CD4-positive, alpha-beta T cell treated with Interleukin-17A for 4 hours (primary cell): ENCODE data around the gene CFDP1.

Experiments used
- DNase-seq: peaks from one replicate; pipeline ENCODE4 v3.0.0-alpha.2; 2020; ENCODE audit warnings: mixed read lengths

Gene CFDP1

DNA sequence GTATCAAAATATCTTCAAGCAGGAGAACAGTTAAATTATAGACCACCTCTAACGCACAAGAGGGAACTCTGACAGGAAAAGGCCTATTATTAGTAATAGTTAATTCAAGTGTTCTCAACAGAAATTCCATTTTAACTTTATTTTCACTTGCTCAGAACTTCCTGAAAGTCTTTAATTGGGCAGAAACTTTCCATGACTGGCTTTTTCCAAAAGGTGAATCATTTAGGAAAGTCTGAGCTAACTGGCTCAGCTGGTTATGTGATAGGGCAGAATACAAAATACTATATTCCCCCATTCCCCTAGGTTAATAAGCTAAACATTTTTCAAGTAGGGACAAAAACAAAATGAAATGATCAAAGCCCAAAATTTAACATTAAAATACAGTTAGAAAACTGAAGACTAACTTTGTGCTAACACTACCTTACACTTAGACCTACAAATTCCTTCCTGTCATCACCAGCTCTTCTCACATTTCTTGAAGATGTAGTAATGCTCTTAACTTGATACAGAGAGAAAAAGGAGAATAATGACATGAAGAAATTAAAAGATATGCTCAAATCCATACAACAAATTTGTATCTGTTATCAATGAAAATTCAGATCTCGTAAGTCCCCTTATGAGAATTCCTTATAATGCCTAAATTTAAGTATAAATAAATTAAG is 31.0 kb downstream of the CFDP1 start:
- DNase-seq = no peak

DNA sequence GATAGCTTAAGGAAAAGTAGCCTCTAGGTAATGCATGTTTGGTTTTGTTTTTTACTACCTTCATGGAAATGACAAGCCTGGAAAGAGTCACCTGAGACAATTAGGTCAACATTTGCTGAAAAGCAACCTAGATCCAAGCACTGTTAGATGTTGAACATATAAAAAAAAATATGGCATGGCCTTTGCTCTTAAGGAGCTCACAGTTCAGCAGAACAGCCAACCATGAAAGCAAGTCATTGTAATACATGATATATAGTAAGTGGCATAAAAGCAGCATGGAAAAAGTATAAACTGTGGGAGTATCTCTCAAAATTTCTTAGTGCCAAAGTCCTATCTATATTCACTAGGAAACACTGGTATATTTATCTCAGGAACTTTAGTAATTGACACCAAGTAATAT is 31.6 kb downstream of the CFDP1 start:
- DNase-seq = no peak

DNA sequence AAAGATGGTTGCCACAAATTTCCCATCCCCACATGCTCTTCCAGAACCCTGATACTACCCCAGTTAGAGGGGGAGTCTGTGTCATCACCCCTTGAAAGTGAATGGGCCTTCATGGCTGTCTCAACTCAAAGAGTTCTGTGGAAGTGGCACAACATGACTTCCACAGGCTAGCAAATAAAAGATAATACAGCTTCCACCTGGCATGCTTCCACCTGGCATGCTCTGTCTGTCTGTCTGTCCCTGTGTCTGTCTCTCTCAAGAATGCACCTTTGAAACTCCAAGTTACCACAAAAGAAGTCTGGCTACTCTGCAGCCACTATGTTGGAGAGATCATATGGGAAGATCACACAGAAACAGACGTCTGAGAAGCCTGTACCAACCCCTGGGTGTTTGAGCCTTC is 35.0 kb downstream of the CFDP1 start:
- no peak for DNase-seq

DNA sequence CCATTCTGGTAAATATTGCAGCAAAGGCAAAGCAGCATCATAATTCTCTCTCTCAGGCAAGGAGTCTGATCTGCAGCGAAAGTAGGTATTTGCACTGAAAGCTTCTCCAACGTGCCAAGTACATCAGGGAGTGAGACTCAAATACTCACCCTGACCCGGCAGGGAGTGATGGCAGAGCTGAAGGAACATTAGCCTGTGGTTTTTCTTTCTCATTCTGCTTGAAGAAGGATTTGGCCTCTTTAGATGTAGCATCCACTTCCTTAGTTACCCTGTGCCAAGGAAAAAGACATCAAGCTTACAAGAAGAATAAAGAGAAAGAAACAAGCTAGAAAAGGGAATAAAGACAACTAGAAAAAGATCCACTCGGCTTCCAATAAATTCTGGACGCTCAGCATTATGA is 38.4 kb downstream of the CFDP1 start:
- no peak for DNase-seq

DNA sequence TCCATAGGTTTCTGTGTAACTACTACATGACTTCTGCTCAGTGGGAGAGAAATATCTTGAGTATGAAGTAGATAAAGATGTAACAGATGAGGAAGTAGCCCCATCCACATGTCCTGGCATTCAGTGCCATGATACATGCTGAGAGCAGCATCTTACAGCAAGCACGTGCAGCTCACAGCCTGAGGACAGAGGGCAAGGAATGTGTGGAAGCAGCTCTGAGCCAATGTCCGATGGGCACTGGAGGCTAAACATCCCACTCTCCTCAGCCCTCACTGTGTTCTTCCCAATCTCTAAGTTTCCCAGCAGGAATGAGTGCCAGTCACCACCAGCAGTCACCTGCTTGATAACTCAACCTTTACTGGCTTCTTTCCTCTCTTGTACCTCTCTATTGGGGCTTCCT is 40.4 kb downstream of the CFDP1 start:
- DNase-seq = no peak

DNA sequence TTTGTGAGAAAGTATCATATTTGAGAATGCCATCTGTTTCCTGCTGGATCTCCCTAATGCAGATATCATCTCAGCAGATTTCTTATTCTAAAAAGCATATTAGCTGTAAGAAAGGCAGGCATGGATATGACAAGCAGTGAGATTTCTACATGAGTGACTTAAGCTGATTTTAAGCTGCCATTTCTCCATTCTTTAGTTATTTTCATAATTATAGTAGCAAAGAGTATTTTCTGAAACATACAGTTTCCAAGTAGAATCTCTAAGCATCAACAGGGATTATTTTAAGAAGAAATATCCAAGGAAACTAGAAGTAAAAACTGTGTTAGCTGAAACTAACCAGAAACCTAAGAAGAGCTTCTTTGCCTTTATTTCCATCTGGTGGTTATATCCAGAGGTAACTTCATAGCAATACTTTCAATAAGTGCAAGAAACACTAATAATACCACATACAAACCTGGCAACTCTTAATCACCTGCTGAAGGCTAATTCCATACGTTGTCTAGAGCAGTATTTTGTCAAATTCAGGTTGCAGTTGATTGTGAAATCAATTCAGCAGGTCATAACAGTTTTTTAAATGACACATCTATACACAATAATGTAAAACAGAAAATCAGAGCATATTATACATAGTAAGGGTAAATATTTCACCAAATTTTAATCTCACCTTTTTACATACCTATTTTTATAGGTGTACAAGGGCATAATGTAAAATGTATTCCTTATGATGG is 42.2 kb downstream of the CFDP1 start:
- DNase-seq = no peak

DNA sequence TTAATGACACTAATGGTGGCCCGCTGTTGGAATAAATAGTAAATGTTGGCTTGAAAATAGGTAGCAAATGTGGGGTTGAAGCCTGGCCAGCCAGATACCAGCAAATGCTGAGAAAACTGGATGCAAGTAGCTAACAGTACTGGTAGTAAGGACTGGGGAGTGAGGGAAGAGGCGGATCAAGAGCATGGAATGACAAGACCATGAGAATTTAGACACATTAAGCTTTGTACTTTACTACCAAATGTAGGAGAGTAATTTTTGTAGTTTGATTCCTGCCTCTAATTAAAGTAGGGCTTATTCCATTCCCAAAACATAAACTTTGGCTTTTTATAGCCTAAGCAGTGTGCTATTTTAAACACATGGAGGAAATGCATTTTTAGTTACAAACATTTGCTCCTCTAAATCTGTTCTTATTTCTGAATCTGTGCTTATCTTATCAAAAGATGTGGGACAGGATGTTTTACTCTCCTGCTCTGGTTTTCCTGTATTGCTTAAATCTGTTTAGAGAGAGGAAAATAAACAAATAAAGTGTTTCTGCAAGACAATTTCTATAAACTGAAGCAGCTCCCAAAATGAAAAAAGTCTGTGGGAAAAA is 44.1 kb downstream of the CFDP1 start:
- DNase-seq = no peak

DNA sequence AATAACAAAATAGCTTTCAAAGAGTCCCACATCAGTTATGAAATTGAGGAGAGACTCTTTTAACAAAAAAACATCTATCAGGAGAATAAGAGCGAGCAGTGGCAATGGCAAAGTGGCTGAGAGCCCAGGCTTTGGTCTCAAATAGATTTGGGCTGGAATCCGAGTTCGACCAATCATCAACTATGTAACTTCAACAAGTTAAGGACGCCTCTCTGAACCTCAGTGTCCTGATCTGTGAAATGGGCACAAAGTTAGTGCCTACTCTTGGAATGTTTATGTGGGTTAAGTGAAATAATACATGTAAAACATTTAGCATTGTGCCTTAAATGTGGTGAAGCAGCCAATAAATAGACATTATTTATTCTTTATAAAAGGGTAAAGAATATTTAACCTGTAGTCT is 45.4 kb downstream of the CFDP1 start:
- DNase-seq = no peak

DNA sequence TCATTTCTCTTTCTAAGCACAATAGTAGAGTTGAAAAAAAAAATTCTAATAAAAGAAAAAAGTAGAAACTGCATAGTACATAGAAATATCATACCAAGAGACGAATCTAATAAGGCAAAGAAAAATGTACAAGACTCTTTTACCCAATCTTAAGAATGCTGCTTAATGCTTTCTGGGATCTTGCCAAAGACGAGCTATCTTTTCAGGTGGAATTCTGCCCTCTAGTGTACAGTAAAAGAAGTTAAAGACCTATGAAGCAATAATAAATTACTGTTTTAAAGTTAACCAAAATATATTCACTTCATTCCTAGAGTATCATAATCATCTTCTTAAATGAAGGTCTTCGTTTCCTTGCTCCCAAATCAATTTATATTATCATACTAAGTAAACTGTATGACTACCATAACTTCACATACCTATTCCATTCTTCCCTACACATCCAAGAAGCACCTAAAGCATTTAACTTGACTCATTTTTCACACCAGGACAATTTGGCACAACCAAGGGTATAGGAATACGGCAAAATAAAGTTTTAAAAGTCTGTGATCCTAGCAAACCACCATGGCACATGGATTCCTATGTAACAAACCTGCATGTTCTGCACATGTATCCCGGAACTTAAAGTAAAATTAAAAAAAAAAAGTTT is 47.7 kb downstream of the CFDP1 start:
- no peak for DNase-seq

DNA sequence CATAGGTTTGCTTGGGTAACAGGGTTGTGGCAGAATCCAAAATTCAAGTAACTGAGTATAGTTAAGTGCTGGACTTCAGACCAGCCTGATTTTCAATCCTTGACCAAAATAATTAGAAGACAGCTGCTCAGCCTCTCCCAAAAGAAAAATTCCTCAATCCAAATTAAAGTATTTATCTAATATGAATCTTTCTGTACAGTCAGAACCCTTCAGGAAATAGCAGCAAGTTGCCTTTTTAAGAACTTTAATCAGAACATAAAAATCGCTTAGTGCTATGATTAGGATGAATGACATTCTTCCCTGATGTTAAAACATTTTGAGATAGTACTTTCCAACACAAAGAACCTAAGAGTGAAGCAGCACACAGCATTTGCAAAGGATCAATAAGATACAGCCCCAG is 50.2 kb downstream of the CFDP1 start:
- no peak for DNase-seq

DNA sequence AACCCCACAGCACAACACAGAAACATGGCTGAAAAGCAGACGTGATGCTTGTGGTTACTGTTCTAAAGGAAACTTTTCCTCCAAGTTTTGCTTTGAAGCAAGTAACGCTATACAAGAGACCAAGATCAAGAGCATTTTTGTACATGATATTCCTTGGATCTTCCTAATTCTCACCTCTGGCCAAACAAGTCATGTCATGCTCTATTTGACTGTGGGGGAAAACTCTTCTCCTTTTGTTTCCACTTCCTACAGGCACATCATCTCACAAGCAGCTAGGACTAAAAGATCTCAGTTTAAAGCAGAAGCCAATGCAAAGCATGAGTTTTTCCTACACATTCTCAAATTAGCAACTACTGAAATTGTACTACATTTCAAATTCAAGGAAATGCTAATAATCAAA is 50.7 kb downstream of the CFDP1 start:
- DNase-seq = no peak

DNA sequence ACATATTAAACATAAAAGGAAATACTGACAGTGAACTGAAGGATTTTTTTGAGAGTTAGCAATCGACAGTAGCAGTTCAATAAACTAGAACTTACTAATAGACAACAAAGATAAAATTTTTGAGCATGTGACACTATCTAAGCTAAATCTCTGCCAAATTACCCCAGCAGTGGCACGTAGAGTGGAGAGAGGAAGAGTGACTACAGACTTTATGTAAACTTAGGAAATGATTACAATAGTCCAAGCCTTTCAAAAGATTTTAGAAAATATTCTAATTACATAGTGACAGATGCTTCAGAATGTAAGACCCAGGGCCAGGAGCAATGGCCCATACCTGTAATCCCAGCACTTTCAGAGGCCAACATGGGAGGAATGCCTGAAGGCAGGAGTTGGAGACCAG is 52.4 kb downstream of the CFDP1 start:
- DNase-seq = peak; percentile 9

DNA sequence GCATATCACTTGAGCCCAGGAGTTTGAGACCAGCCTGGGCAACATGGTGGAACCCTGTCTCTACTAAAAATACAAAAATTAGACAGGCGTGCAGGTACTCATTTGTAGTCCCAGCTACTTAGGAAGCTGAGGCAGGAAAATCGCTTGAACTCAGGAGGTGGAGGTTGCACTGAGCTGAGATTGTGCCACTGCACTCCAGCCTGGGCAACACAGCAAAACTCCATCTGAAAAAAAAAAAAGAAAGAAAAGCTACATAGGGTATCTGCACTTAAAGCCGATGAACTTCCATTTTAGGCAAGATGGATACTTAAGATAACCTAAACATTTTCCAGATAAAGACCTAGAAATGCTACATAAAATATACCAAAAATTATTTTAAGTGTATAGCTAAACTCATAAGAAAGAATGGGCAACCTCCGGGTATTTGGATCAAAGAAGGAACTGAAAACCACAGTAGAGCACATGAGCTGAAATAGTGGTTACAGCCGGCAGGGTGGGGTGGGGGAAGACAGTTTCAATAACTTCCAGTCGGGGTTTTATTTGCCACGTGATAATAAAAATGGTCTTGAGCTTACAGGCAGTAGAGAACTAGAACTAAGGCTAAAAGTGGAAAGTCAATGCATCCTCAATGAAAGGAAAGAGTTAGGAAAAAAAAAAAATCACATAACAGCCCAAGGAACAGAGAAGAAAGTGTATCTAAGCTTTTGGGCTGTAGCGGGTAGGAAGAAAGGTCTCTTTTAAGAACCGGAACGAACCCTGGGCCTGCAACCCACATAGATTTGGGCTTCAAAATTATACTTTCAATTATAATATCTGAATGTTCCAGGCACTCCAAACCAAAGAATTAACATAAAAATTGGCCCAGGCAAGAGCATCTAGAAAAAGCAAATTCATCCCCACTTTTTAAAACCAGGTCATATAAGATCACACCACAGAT is 53.1 kb downstream of the CFDP1 start:
- DNase-seq = peak; percentile 60

DNA sequence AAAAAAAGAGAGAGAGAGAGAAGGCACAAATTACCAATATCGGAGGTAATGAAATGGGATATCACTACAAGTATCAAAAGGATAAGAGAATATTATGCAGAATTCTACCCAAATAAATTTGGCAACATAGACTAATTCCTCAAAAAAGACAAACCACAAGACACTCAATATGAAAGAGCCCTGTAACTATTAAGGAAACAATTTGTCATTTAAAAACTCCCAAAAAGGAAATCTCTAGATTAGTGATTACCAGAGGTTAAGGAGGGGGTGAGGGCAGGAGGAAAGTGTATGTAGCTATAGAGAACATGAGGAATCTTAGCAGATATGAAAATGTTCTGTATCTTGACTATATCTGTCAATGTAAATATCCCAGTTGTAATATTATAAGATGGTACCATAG is 54.0 kb downstream of the CFDP1 start:
- no peak for DNase-seq

DNA sequence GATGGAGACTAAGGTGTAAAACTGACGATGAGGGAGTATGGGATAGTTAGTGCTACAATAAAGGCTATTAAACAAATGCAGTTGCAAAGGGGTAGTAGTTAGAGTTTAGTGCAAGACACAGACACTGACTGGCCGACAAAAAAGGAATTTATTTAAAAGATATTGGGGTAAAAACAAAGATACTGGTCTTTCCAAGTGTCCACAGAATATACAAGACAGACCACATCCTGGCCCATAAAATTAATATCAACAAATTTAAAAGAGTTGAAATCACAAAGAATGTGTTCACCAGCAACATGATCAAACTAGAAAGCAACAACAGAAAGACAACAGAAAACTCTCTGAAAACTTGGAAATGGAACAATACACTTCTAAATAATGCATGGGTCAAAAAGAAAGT is 54.7 kb downstream of the CFDP1 start:
- no peak for DNase-seq

DNA sequence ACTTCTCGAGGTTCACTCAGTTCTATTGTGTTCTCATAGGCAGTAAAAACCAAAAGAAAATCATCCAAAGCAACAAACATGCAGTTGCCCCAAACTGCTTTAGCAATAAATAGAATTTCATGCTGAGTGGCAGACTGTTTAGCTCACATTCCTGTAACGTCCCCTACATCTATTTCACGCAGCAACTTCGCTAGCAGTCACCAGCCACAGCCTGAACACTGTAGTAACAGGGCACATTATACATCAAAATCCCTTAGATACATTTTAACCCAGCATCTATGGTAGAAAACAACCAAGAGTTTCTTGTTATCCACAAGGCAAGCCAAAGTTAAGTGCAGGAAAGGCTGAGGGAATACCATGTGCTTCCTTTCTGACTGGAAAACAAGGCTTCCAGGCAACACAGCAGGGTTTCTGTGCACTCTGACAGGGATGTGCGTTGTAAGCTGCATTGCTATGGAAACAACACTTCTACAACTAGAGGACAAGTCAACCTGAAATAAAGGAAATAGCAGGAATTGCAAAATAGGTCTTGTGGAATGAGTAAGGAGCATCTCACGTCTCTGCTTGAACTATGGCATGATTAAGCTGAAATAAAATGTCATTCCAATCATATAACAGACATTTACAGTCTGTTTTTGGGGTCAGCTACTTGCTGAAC is 55.4 kb downstream of the CFDP1 start:
- DNase-seq = no peak

DNA sequence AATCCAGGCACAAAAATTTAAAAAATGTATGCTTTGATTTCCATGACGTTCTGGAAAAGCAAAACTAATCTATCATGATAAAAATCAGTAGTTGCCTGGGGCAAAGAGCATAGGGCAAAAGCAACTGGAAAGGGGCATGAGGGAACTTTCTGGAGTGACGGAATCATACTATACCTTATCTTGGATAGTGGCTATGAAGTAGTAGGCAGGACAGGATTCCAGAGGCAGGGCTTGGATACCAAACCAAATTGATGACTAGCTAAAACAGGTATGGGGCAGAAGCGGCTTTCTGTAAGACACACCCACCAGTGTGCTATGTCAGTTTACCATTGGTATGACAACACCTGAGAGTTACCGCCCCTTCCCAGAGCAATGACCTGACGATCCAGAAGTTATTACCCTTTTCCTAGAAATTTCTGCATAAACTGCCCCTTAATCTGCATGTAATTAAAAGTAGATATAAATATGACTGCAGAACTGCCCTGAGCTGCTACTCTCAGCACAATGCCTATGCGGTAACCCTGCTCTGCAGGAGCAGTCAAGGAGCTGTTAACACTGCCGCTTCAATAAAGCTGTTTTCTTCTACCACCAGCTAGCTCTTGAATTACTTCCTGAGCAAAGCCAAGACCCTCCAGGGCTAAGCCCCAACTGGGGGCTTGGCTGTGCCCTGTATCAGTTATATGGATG is 56.7 kb downstream of the CFDP1 start:
- DNase-seq = no peak

DNA sequence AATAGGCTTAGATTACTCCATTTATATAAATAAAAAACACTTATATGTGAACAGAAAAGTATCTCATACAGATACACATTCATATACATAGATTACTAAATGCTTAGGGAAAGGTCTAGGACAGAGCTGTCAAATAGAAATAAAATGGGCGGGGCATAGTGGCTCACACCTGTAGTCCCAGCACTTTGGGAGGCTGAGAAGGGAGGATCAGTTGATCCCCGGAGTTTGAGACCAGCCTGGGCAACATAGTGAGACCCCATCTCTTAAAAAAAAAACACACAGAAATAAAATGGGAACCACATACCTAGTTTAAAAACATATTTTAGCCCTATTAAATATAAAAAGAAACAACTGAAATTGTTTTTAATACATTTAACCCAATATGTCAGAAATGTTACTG is 58.9 kb downstream of the CFDP1 start:
- DNase-seq = no peak

DNA sequence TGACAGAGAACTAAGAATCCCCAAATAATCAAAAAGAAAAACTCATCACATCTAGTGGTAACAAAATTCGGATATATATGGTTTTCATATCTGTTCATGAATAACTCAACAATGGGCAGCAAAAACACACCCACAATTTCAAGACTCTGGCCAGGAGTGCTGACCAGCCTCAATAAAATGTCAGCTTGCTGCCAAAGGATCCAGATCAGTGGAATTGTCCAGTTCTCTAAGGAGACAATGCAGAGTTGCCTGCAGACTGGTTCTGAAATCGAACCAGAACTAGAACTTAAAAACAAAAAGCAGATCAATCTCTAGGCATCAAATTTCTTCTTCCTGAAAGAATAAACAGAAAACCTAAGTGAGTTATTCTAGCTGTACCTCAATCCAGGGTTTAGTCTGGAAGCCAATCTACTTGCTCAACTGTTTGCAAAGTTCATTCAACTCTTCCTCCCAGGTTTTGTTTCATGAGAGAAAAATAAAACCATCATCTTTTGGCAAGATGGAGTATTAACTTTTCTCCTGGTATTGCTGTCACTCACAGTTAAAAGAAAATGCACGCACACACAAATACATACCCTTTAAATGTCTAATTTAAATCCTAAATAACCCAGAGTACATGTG is 61.0 kb downstream of the CFDP1 start:
- DNase-seq = no peak

DNA sequence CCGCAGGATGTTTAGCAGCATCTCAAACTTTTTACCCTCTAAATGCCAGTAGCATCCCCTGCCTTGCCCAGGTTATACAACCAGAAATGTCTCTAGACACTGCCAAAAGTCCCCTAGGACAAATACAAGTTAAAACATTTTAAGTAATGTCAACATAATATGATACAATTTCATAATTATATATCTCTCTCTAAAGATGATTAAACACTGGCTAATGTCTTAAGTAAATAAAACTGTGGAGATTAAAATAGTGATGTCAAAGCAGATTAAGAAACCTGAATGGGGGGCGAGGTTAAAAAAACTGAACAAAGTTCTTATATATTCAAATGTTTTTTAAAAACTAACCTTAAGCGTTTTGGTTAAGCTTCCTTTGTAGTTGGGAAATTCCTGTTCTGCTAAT is 62.1 kb downstream of the CFDP1 start:
- no peak for DNase-seq

DNA sequence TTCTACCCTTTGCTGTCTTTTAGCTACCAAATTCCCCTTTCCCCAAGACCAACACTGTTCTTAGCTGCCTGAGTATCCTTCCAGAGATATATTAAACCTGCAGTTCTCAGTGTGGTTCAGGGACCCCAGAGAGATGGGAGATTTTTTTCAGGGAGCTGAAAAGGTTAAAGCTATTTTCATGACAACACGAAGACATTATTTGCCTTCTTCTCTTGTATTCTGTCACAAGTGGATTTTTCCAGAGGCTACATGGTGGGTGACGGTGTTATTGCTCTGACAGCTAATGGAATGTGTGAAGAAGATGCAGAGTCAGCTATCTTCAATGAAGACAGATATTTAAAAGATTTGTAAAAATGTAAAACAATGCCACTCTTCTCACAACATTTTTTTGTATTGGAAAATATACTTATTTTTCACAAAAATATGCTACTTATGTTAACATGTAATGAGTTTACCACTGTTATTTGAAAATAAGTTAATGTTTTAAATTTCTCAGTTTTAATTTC is 69.0 kb downstream of the CFDP1 start:
- DNase-seq = no peak
